ENCODE results near the gene SLC34A1.
"Not testable (repeated sequence)": the region's sequence is repeated elsewhere in the genome, so short reads cannot be mapped to it uniquely, and the experiment has no call there.

Gene SLC34A1, protein sequence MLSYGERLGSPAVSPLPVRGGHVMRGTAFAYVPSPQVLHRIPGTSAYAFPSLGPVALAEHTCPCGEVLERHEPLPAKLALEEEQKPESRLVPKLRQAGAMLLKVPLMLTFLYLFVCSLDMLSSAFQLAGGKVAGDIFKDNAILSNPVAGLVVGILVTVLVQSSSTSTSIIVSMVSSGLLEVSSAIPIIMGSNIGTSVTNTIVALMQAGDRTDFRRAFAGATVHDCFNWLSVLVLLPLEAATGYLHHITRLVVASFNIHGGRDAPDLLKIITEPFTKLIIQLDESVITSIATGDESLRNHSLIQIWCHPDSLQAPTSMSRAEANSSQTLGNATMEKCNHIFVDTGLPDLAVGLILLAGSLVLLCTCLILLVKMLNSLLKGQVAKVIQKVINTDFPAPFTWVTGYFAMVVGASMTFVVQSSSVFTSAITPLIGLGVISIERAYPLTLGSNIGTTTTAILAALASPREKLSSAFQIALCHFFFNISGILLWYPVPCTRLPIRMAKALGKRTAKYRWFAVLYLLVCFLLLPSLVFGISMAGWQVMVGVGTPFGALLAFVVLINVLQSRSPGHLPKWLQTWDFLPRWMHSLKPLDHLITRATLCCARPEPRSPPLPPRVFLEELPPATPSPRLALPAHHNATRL

DNA sequence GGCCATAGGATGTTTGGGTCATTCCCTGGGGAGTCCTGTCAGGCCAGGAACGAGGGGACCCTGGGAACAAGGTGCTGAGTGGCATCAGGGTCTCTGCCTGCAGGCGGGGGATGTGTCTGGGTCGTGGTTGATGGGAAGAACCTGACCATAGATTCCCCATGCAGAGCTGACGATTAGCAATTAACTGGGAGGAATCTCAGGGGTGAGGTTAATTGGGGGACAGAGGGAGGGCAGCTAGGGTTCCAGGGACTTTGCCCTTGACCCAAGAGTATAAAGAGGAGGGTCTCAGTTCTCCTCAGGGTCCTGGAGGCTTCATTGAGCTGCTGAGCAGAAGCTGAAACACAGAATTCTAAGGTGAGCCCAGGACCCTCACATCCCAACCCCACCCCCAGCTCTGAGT, at the start of gene SLC34A1:
Gene SLC34A1, plus strand, starts transcription at position 301 of the 400 bp plus-strand sequence. CDS start 1,308 bp downstream, outside the sequence.
- DNase-seq (ENCODE audit: insufficient read length, low spot score) (no peak), FAIRE-seq (no peak)

DNA sequence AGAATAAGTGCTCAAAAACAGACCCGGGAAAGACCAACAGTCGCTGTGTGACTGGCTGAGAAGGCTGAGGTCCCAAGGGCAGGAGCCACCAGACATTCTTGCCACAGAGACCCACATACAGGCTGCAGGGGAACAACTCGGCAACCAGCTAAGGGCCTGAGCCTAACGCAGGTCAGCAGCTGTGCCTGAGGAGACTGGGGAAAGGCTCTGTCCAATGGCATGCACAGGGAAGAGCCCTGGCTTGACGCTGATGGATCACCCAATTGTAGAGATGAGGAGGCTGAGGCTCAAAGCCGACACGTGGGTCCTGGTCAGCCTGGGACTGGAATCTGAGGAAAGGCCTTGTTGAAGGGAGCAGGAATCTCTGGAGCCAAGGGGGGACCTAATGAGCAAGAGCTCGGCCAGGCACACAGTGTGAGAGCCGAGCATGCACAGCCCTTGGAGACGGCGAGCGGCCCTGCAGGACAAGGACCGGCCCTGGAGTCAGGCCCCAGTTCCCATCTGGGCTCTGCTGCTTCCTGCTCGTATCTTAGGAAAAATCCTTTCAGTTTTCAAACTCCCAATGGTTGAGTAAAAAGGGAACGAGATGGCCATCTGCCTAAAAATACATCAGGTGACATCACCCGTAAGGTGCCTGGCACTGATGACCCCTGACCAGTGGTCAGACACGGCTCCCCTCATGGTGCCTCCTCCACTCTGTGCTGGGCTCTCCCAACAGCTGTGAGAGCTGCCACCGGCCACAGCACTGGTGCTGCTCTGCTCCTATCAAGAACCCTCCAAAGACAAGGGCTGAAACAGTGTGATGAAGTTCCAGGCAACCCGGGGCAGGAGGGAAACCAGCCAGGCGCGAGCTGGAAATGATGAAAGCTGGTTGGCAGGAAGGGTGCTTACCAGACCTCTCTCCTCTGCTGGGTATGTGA, 49.2 kb upstream of the SLC34A1 start:
- FAIRE-seq (no peak), DNase-seq (ENCODE audit: insufficient read length, low spot score) (no peak)

DNA sequence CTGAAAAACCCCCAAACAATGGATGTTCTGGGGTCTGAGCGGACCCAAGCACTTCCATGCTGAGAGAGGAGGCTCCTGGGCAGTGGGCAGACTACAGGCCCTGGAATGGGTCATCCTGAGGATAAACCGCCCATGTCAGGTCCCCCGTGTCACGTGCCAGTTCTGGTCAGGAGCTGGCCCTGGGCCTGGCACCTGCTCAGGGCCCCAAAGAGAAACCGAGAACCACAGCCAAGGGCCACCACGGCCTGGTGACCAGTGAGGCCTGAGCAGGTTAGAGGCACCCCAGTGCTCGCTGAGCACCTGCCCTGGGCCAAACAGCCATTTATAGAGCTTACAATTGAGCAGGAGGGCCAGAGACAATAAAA, 48.6 kb upstream of the SLC34A1 start:
- FAIRE-seq (no peak), DNase-seq (ENCODE audit: insufficient read length, low spot score) (no peak)

DNA sequence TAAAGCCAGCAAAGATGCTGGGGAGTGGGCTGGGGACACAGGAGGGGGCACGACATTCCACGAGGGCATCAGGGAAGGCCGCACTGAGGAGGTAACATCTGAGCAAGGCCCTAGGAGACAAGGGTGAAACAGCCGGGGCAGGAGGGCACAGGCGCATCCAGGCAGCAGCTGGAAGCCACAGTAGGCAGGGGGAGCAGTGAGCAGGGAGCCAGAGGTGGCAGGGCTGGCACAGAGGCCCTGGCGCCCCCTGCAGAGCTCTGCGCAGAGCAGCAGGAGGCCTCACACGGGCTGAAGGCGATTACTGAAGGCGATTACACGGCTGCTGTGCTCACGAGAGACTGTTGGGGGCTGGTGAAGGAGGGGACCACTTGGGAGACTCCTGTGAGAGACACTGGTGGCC, 48.1 kb upstream of the SLC34A1 start:
- FAIRE-seq, result no peak
- DNase-seq (ENCODE audit: insufficient read length, low spot score), result no peak

DNA sequence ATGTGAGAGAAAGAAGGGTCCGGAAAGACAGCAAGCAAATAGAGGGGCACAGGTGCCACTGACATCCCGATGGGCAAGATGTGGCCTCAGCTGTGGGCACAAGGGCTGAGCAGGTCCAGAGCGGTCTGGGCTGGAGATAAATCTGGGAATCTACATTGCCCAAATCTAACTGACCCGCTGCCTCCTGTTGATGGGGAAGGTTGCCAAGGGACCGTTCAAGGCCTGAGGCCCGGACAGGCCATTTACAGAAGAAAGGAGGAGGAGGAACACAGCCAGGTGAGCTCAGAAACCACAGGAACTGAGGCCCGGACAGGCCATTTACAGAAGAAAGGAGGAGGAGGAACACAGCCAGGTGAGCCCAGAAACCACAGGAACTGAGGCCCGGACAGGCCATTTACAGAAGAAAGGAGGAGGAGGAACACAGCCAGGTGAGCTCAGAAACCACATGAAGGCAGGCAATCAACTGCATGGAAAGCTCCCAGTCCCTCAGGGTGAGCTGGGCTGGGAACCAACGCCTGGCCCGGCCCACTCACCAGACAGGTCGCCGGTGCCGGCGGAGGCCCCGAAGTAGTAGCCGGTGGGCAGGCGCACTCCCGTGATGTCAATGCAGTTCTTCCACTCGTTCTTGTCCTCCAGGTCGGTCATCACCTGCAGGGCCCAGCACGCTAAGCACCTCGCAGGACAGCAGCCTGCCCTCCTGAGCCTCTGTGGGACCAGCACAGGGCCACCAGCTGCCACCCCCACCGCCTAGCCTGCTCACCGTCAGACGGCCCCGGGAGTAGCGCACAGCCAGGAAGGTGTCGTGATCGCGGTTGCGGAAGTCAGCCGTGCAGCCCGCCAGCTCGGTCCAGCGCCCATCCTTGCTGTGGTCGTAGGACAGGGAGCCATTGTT, 47.4 kb upstream of the SLC34A1 start:
- DNase-seq (ENCODE audit: insufficient read length, low spot score) (no peak), FAIRE-seq (no peak)

DNA sequence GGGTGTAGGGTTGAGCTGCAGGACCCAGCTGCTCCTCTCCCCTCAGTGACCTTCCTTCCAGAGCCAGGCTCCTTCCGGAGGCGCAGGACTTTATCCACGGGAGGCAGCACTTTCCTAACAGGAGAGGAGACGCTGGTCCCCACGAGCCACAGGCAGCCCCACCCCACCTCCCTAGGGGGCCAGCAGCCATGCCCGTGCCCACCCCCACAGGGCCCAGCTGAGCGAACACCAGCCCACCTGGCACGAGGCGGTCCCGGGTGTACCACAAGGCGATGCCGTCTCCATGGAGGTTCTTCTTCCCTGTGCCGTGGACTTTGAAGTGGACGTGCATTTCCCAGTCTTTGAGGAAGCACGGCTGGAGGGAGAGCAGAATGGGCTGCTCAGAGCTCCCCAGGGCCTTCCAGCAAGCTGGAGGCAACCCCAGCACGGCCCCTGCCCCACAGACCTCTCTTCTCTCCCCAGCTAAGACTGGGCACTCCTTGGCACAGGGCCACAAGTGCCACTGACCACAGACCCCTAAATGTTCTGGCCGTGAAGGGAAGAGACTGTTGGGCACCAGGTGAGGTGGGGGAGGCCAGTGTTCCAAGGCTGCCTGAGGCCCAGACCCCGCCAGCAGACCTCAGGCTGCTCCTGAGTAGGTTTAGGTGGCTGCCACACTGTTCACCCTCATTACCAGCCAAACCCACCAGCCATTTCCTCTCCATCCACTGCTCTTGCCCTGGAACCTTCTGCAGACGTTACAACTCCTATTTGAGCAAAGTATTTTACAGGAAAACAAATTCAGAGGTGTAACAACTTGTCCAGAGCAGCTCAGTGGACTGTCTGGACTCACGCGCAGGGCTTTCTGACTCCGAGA, 45.8 kb upstream of the SLC34A1 start:
- DNase-seq (ENCODE audit: insufficient read length, low spot score) (no peak), FAIRE-seq (no peak)

DNA sequence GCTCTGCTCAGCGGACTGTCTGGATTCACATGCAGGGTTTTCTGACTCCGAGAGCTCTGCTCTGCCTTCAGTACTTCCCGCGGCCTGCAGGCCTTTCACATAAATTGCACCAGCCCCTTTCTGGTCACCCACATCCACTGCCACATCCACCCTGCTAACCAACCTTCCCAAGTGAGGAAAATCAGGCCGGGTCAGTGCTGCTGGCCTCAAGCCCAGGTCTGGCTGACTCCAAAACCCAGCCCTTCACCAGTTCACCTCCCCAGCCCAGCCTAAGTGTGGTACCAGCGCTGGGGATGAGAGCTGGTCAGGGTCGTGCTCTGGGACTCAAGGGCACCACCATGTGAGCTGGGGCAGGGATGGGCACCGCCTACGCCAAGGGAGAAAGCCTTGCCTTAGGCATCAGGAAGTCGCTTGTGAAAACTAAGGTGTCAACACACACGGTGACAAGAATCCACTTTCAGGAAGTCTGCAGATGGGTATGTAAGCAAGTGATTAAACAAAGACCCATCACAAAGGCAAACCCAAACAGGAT, 45.1 kb upstream of the SLC34A1 start:
- DNase-seq (ENCODE audit: insufficient read length, low spot score) (no peak), FAIRE-seq (no peak)

DNA sequence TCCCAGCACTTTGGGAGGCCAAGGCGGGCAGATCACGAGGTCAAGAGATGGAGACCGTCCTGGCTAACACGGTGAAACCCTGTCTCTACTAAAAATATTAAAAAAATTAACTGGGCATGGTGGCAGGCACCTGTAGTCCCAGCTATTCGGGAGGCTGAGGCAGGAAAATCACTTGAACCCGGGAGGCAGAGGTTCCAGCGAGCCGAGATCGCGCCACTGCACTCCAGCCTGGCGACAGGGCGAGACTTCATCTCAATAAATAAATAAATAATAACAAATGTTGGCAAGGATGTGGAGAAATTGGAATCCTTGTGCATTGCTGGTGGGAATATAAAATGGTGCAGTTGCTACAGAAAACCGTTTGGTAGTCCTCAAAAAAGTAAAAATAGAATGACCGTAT, 41.2 kb upstream of the SLC34A1 start:
- DNase-seq (ENCODE audit: insufficient read length, low spot score); FAIRE-seq: not testable (repeated sequence)

DNA sequence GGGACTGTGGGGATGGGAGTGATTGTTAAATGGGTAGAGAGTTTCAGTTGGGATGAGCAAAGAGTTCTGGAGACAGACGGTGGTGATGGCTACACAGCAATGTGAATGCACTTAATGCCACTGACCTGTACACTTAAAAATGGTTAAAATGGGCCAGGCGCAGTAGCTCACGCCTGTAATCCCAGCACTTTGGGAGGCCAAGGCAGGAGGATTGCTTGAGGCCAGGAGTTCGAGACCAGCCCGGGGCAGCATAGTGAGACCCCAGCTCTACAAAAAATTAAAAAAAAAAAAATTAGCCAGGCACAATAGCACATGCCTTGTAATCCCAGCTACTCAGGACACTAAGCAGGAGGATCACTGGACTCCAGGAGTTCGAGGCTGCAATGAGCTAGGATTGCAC, 40.5 kb upstream of the SLC34A1 start:
- FAIRE-seq (no peak), DNase-seq (ENCODE audit: insufficient read length, low spot score) (no peak)

DNA sequence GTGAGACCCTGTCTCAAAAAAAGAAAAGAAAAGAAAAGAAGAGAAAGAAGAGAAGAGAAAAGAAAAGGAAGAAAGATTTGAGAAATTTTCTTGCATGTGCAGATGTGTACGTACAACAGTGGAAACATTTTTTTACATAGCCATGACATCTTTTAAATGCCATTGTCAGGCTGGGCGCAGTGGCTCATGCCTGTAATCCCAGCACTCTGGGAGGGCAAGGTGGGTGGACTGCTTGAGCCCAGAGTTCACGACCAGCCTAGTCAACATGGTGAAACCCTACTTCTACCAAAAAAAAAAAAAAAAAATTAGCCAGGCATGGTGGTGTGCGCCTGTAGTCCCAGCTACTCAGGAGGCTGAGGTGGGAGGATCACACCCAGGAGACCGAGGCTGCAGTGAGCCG, 39.3 kb upstream of the SLC34A1 start:
- no peak for DNase-seq (ENCODE audit: insufficient read length, low spot score)
- FAIRE-seq, result no peak

DNA sequence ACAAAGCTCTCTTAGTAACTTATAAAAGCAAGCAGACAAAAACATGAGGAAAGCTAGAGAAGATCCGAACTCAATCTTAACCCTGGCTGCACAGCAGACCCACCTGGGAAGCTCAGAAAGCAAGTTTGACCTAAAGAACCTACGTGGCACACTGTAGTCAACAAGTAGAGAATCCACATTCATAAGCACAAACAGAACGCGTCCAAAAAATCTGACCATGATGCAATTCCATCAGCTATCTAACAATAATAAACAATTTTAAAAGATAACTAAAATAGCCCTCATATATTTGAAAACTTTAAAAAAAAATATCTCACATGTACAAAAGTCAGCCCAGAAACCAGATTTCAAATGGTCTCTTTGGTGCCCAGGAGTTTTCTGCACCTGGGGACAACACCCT, 37.4 kb upstream of the SLC34A1 start:
- DNase-seq (ENCODE audit: insufficient read length, low spot score), result no peak
- no peak for FAIRE-seq

DNA sequence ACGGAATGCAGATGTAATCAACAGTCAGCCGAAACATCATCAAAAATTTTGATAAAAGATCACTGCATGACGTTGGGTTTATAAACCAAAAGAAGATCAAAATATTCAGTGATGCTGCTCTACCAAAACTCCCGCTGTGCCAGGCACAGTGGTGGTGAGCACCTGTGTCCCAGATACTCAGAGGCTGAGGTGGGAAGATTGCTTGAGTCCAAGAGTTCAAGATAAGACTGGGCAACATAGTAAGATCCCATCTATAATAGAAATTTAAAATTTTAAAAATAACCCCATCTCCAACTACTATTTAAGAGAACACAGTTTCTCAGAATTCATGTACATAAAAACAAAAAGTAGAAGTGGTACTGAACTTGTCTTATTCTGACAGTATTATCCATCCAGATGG, 36.5 kb upstream of the SLC34A1 start:
- DNase-seq (ENCODE audit: insufficient read length, low spot score) (no peak), FAIRE-seq (no peak)

DNA sequence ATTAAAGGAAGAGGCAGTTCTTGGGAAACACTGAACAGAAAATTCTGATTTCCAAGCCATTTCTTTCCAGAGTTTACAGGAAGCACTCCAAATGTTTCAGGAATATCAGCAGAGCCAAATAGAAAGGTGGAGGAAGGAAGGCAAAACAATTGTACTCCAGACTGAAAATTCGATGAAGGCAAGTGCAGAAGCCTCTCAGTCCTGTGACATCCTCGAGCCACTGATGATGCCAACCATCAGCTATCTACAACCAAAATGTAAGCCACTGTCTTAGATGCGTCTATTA, 34.9 kb upstream of the SLC34A1 start:
- FAIRE-seq (no peak), DNase-seq (ENCODE audit: insufficient read length, low spot score) (no peak)

DNA sequence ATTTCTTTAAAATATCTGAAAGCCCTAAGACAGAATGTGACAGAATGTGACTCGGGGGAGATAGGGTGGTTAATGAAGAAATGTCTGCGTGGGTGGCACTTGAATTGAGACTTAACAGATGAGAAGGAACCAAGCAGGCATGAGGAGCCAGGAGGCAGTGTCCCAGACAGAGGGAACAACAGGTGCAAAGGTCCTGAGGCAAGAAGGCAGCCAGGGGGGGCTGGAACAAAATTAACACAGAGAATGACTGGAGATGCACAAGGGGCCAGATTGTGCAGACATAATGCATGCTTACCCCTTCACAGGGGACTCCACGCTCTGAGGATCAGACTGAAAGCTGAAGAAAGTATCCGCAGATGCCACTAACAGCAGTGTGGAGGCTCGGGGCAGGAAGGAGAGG, 34.5 kb upstream of the SLC34A1 start:
- DNase-seq (ENCODE audit: insufficient read length, low spot score) (no peak), FAIRE-seq (no peak)

DNA sequence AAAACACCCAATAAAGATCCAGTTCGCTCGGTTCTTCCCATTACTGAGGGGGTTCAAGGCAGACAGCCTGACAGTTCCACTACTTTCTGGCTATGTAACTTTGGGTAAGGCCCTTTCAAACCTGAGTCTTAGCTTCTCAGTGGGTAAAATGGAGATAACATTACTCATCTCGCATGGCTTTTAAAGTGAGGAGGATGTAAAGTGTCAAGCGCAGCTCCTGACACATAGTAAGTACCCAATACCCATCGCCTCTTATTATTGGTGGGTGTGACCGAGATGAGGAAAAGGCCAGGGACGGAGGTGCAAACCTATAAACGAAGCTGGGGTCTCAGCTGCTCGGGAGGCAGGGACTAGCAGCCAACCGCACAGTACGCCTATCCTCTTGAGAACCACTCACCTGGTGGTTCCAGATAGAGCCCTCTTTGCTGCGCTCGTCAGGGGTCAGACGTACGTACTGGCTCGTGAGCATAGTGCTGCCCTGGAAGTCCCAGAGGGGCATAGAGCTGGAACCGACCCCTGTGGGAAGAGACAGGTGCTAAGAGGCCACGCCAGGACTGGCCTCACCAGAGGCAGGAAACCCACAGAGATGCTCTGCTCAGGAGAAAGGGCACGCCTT, 33.4 kb upstream of the SLC34A1 start:
- DNase-seq (ENCODE audit: insufficient read length, low spot score) (no peak), FAIRE-seq (no peak)

DNA sequence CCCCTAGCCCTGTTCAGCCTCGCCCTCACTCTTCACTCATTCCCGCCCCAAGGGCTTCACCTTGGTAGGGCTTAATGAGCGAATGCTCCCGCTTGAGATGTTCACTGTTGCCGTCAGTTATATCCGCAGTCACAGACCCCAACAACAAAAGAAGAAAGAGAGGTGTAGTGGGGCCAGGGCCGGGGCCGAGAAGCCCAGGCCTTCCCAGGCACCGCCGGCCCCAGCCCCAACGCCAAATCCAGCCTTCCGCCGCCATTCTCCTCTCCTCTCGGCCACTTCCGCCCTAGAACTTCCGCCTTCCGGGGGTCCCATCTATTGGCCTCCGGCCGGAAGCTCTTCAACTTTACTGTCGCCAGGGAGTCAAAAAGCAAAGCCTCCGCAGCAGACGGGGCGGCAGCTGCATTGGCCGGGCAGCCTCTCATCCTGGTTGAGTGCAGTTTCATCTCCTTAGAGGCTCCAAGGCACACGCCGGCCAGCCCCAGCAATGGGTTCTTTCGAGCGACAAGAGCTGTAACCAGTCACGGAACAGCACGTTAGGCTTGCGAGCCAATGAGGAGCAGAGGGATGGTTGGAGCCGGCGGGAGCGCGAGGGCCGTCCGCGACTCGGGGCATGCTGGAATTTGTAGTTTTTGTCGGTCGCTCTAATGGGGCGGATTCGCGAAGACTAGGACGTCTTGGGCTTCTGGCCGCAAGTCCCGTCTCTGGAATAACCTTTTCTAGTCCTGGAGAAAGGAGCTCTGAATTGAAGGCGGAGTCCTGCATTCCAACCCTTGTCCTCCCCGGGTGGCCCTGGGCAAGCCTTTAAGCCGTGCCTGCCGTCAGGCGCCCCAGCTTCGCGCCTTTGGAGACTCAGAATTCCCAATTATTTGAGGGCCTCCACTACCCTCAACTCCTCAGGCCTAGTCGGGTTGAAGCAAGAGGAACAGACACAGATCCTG, 32.6 kb upstream of the SLC34A1 start, which contains the start of gene LMAN2:
Gene LMAN2, minus strand, starts transcription at position 277 of the 938 bp plus-strand sequence. Its CDS starts 21 bp downstream, at position 256.
- FAIRE-seq, result peak; percentile 96
- peak; percentile 86 for DNase-seq (ENCODE audit: insufficient read length, low spot score)

DNA sequence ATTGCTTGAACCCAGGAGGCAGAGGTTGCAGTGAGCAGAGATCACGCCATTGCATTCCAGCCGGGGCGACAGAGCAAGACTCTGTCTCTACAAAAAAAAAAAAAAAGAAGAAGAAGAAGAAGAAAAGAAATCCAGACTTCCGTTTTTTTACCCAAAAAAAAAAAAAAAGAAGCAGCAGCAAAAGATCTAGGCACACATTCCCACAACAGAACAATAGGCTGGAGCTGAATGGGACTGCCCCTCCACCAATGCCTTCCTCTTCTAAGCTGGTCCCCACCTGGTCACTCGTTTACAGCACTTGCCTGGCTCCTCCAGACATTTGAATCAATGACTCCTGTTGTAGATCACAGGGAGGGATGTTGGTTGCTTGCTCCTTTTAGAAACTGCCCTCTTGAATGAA, 31.1 kb upstream of the SLC34A1 start:
- no peak for FAIRE-seq

DNA sequence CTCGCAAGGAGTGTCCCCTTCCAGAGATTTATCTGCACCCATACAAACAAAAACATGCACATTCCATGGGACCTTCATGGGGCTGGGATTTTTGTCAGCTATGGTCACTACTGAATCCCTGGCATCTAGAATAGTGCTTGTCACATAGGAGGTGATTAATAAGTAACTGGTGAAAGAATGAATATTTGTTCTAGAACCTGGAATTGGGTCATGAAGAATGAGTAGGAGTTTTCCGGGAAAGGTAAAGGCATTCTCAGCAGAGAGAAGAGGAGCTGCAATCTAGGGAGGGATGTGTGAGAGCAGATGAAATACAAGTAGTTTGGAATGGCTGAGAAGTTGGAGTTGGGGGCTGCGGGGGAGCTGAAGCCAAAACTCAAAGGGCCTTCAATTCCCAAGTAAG, 30.0 kb upstream of the SLC34A1 start:
- FAIRE-seq, result no peak
- no peak for DNase-seq (ENCODE audit: insufficient read length, low spot score)

More for the DNA sequence above, 31.1 kb upstream of the SLC34A1 start:
- no peak for DNase-seq (ENCODE audit: insufficient read length, low spot score)

Measured in GM19239 (cell line).